ENCODE measurements around the gene STARD9. TPM values are rescaled to one million over a fixed set of nuclear protein-coding genes. Genes with fewer than 3 reads are reported as not detected.

Gene STARD9
- total and polyA plus RNA-seq, 2 of the 4 experiments (the other 2 are of a cell fraction) = 2.0 to 3.2 TPM

GRCh38 chr15:42691770-42692169, 116.4 kb downstream of the STARD9 start:
- no peak for DNase-seq
- Histone ChIP-seq H3K18ac (ENCODE audit: low read depth, low read length) (no peak overlapping the region), H2AFZ (replicated peaks; ENCODE audit: low read length, poor library complexity) (no peak overlapping the region), H4K20me1 (ENCODE audit: insufficient read depth, low read length) (no peaks in the 10 kb centered on the region), H2AK9ac (replicated peaks; ENCODE audit: low read depth, low read length, poor library complexity) (no peak overlapping the region), H2BK20ac (ENCODE audit: low read depth, low read length) (no peak overlapping the region), H4K5ac (ENCODE audit: low read depth, low read length) (no peak overlapping the region), H3K23ac (ENCODE audit: low read depth, low read length) (no peak overlapping the region), H3K9ac (ENCODE audit: low read depth, low read length) (no peak overlapping the region), H2BK120ac (ENCODE audit: low read depth, low read length) (no peak overlapping the region), H3K9me1 (ENCODE audit: insufficient read depth, low read length) (peaks cover 28% of the 10 kb centered on the region; the same call in 1 of the 2 replicates), H4K91ac (ENCODE audit: insufficient read depth, low read depth, low read length) (no peak overlapping the region), H3K4me3 (ENCODE audit: insufficient read depth, low read depth, low read length) (no peak overlapping the region), H3K36me3 (ENCODE audit: control insufficient read depth, insufficient read depth, low read length) (peaks cover 31% of the 10 kb centered on the region), H2BK5ac (ENCODE audit: low read depth, low read length, poor library complexity, severe bottlenecking) (no peak overlapping the region), H3K4ac (ENCODE audit: low read depth, low read length) (no peak overlapping the region), H3K27me3 (ENCODE audit: control insufficient read depth, insufficient read depth, low read length) (no peaks in the 10 kb centered on the region), H3K4me2 (ENCODE audit: low read depth, low read length) (no peak overlapping the region), H3K9me3 (ENCODE audit: control insufficient read depth, insufficient read depth, low read length) (no peaks in the 10 kb centered on the region), H4K8ac (ENCODE audit: low read depth in 2 of 2, low read length in 2 of 2) (no peak overlapping the region), H3K56ac (ENCODE audit: extremely low read depth, insufficient read depth, low read length) (no peak overlapping the region), H3K79me1 (ENCODE audit: low read depth in 1 of 2, low read length in 2 of 2) (no peaks in the 10 kb centered on the region), H3K14ac (replicated peaks; ENCODE audit: low read depth, low read length) (no peak overlapping the region), H2BK15ac (ENCODE audit: low read depth, low read length) (no peak overlapping the region), H3K27ac (ENCODE audit: insufficient read depth, low read length) (no peak overlapping the region), H3K4me1 (ENCODE audit: control insufficient read depth, insufficient read depth, low read length) (no peaks in the 10 kb centered on the region), H2AK5ac (ENCODE audit: low read depth, low read length) (no peak overlapping the region)
- TF ChIP-seq POLR2A (IDR thresholded peaks at IDR 0.05; ENCODE audit: low read depth, low read length) (no peak), MXI1 (IDR thresholded peaks at IDR 0.05; ENCODE audit: borderline replicate concordance, low read depth, low read length) (no peak), MAZ (IDR thresholded peaks at IDR 0.05; ENCODE audit: borderline replicate concordance, low read depth, low read length) (no peak), CEBPB (IDR thresholded peaks at IDR 0.05; ENCODE audit: low read depth, low read length) (no peak), RFX5 (IDR thresholded peaks at IDR 0.05; ENCODE audit: low read depth, low read length) (no peak), NFE2L2 (IDR thresholded peaks at IDR 0.05; ENCODE audit: low read depth, low read length) (no peak), CTCF (conservative IDR thresholded peaks at IDR 0.05; ENCODE audit: low read depth, low read length) (no peak), RAD21 (IDR thresholded peaks at IDR 0.05; ENCODE audit: low read length) (no peak), CHD1 (IDR thresholded peaks at IDR 0.05; ENCODE audit: low read depth, low read length) (no peak), ELK1 (IDR thresholded peaks at IDR 0.05; ENCODE audit: borderline replicate concordance, low read depth, low read length) (no peak)
- ATAC-seq (ENCODE audit: low read depth) = no peak
- BruUV-seq (replicated peaks) = no TSS peak
- 93% methylated on average over 6 of the region's 9 CpGs; no CpG with 5 or more reads in 1 of the 2 experiments for WGBS, 2 experiments (ENCODE audit: extremely low coverage in 2 of 2, insufficient read length in 1 of 2)
- intact Hi-C loops (cut with micrococcal nuclease) = no loop called here
- dilution Hi-C loops (cut with HindIII; ENCODE audit: low sequenced_read_pairs, unreplicated experiment) = no loop called here
- CTCF ChIA-PET = no interaction called here
- POLR2A ChIA-PET (ENCODE audit: unreplicated experiment) = no interaction called here
- in situ Hi-C loops (cut with MboI; ENCODE audit: low sequenced_read_pairs) = no loop called here

All from IMR-90 (cell line).